ENCODE measurements around the gene EIF4G2.

Gene EIF4G2

GRCh38 chr11:10771457-10771856 is 37.3 kb downstream of the EIF4G2 start:
- no peak for DNase-seq (ENCODE audit: low read depth, low spot score)

- peak; percentile 39 for DNase-seq (ENCODE audit: low read depth, low spot score)
Observed at GRCh38 chr11:10770626-10771254, 38.0 kb downstream of the EIF4G2 start.

GRCh38 chr11:10764412-10764811 is 44.3 kb downstream of the EIF4G2 start:
- no peak for DNase-seq (ENCODE audit: low read depth, low spot score)

GRCh38 chr11:10763766-10764165 is 45.0 kb downstream of the EIF4G2 start:
- no peak for DNase-seq (ENCODE audit: low read depth, low spot score)

GRCh38 chr11:10762913-10763421 is 45.8 kb downstream of the EIF4G2 start:
- no peak for DNase-seq (ENCODE audit: low read depth, low spot score)

- no peak for DNase-seq (ENCODE audit: low read depth, low spot score)
Observed at GRCh38 chr11:10762185-10762584, 46.5 kb downstream of the EIF4G2 start.

- DNase-seq (ENCODE audit: low read depth, low spot score): no peak
Observed at GRCh38 chr11:10761085-10761698, 47.5 kb downstream of the EIF4G2 start.

- DNase-seq (ENCODE audit: low read depth, low spot score): no peak
Observed at GRCh38 chr11:10758957-10759356, 49.8 kb downstream of the EIF4G2 start.

GRCh38 chr11:10752486-10752885 is 56.2 kb downstream of the EIF4G2 start:
- no peak for DNase-seq (ENCODE audit: low read depth, low spot score)

- DNase-seq (ENCODE audit: low read depth, low spot score): no peak
Observed at GRCh38 chr11:10752061-10752460, 56.7 kb downstream of the EIF4G2 start.

GRCh38 chr11:10751581-10751940 is 57.2 kb downstream of the EIF4G2 start:
- no peak for DNase-seq (ENCODE audit: low read depth, low spot score)

- DNase-seq (ENCODE audit: low read depth, low spot score): peak; percentile 98
Observed at GRCh38 chr11:10750838-10751580, 57.7 kb downstream of the EIF4G2 start, which contains the start of gene CTR9. Gene CTR9 (plus strand): TSS chr11:10751246. CDS start chr11:10751413, 167 bp downstream.

GRCh38 chr11:10749476-10749875 is 59.2 kb downstream of the EIF4G2 start:
- no peak for DNase-seq (ENCODE audit: low read depth, low spot score)

GRCh38 chr11:10747733-10748132 is 61.0 kb downstream of the EIF4G2 start:
- DNase-seq (ENCODE audit: low read depth, low spot score): no peak

Measured in ELF-1 (cell line).